ENCODE results near the gene CCNF.
"Not testable (repeated sequence)": the region's sequence is repeated elsewhere in the genome, so short reads cannot be mapped to it uniquely, and the experiment has no call there.

CCNF gene

DNA sequence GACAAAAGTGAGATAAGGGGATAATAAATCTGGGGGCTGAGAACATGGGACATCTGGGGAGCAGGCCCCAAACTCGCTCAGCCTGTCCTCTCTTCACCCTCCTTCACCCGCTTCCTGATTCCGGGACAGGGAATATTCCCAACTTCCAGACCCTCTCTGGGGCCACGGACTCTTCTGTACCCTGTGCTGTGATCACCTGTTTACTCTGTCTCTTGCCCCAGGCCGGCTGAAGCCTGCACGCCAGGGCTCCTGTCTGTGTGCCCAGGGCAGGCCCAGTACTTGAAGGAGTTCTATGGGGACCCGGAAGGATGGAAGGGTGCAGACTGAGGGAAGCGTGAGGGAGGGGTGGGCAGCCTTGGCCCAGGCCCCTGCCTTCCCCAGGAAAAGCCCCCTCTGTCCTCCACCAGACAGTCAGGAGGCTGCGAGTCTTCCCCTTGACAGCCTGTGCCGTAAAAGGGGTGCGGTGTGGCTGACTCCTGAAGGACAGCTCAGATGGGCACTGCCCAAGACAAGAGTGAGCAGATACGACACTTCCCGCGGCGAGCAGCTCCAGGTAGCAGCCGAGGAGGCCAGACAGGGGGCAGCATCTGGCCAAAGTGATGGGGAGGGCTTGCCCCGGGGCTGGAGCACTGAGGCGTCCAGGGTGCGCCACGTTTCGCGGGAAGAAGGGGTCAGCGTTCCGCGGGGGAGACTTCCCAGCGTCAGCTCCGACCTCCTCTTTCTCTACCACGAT, 1.0 kb upstream of the CCNF start:
- no peak for DNase-seq

DNA sequence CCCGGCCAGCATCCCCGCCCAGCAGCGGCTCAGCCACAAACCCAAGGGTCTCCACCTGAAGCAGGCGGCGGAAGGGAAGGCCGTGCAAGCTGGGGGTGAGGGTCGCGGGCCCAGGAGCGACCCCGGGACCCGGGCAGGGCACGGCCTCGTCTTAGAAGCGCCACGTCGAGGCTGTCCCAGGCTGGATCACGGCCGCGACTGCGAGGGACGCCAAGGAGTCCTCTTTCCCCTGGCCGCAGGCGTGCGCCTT, 538 bp upstream of the CCNF start:
- DNase-seq: no peak

DNA sequence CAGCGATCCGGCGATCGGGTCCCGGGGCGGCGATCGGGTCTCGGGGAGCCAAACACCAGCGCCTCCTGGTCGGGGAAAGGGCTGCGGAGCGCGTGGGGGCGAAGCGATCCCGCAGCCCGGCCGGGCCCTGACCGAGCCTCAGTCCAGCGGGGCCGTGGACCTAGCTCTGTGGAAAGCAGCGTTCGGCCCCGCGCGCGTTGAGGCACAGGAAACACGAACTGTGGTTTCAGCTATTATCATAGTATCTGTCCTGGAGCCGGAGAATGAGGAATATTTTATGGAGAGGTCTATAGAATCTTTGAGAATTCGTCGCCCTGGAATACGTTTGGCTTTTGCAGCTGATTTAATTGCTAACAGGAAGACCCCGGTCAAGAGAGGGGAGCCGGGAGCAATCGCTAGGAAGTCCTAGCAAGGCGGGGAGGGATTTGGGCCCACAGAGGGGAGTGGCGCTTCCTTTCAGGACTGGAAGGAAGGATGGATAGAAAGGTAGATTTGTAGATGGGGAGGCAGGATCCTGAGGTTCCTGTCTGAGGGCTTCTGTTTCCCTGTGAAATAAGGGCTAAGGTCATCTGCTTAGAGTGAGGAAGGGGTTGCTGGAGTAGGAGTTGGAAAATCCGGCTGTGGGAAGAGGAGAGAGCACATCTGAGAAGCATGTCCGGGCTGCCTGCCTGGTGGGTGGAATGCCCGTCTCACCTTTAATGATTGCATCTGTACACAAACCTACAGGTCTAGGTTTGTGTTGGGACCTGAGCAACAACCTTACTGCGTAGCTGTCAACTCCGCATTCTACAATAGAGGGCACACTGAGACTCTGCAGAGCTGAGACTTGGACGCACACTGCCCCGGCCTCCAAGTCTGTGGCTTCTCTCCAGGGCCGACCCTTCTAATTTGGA, 770 bp downstream of the CCNF start:
- peak; percentile 18 for DNase-seq

DNA sequence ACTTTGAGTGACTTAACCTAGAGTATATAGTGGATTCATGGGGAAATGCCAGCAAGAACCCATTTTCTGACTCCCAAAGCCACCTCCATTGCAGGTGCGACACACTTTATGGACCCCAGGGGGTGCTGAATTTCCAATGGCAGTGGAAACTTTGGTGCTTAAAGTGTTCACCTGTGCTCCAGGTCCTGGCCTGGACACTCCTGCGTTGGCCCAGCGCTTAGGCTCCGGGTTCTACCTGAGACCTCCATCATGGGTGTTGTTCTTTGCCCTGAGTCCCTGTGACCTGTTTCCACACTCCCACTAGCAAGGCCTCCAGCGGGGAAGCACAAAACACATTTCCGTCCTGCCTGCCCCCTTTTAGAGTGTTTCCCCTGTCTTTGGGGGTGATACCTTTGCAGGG, 3.0 kb downstream of the CCNF start:
- DNase-seq: no peak

DNA sequence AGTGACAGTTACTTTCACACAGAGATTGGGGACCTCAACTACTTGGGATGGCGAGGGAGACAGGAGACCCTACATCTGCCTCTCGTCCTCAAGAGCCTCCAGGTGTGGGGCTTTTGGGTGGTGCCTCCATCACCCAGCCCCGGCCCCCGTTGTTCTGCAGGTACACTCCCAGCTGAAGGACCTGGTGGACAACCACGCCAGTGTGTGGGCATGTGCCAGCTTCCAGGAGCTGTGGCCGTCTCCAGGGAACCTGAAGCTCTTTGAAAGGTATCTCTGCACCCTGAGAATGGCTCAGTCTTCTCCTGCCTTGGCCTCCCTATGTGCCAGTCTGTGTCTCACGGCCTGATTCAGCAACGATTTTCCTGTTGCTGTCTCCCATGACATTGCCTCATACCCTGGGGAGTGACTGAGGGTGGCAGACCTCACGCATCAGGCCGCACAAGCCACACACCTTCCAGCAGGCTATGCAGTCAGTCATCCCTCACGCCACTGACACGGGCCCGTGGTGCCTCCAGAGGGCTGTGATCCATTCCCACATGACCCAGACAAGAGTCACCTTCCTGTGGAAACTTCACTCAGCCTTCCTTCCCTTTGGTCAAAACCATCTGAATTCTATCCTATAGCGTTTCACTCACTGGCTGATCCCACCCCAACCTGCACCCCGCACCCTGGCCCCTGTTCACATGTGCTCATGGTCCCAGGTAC, 3.7 kb downstream of the CCNF start:
- DNase-seq: no peak

DNA sequence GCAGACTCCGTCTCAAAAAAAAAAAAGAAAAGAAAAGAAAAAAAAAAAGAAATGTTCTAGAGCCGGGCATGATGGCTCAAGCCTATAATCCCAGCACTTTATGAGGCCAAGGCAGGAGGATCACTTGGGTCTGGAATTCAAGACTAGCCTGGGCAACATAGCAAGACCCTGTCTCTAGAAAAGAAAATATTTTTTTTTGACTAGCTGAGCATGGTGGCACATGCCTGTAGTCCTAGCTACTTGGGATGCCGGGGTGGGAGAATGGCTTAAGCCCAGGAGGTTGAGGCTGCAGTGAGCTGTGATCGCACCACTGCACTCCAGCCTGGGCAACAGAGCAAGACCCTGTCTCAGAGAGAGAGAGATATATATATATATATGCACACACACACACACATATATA, 6.0 kb downstream of the CCNF start:
- DNase-seq: not testable (repeated sequence)

DNA sequence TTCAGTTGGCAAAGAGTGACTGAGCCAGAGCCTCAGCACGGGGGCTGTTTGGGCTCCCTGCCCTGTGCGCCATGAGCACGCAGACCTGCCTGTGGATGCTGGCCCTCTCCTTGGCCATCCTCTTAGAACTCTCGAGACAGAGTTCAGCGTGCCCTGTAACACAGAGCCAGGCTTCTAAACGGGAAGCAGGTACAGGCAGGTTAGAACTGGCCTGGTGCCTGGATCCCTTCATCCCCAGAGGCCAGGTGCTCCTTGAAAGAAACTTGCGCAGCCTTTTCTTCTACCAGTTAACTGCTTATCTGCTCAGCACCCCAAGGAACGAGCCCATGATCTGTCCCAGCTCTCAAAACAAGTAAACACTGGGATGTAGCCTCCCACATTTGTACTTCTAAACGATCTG, 6.9 kb downstream of the CCNF start:
- DNase-seq: no peak

DNA sequence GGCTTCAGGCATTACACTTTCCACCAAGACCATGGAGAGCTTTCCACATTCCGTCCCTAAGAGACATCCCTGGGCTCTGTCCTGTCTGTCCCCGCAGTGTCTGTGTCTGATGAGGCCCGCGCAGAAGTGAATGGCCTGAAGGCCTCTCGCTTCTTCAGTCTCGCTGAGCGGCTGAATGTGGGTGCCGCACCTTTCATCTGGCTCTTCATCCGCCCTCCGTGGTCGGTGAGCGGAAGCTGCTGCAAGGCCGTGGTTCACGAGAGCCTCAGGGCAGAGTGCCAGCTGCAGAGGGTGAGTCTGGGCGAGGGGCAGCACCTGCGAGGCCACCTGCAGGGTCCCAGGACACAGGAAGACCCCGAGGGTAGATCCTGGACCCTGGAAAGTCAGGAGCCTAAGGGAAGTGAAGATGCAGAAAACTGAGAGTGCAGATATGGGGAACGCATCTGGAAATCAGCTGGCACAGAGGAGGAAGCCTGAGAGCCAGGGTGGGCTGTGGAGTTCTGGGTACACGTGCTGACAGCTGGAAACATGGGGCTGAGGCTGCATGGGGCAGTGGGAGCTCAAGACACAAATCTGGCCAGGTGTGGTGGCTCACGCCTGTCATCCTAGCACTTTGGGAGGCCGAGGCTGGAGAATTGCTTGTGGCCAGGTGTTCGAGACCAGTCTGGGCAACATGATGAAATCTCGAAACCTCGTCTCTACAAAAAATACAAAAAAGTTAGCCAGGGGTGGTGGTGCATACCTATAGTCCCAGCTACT, 8.0 kb downstream of the CCNF start:
- DNase-seq: no peak

DNA sequence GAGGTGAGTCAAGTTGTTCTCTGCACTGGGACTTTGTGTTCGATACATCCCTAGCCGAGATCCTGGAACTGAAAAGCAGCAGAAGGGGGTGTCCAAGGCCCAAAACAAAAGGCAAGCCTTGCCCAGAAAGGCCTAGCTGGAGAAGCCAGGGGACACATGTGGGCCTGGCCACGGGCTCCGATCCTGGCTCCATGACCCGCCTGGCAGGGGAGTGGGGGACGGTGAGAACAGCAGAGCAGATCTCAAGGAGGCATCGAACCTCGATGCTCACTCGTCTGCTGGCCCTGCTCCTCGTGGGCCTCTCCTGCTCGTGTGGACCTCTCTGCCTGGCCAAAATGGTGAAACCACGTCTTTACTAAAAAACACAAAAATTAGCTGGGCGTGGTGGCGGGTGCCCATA, 8.9 kb downstream of the CCNF start:
- no peak for DNase-seq

DNA sequence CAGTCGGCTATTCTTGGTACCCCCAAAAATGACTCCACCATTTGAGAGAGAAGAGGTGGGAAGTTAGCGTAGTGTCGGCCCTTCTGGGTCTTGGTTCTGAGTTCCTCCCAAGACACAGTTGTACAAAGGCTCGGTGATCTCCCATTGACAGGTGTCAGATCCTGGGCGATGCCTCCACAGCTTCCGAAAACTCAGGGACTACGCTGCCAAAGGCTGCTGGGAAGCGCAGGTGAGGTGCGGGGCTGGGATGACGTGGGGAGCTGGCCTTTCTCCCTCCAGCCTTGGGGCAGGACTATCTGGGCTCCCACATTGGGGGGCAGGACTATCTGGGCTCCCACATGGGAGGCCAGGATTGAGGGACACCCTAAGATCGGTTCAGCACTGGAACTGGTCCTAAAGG, 10.4 kb downstream of the CCNF start:
- no peak for DNase-seq

DNA sequence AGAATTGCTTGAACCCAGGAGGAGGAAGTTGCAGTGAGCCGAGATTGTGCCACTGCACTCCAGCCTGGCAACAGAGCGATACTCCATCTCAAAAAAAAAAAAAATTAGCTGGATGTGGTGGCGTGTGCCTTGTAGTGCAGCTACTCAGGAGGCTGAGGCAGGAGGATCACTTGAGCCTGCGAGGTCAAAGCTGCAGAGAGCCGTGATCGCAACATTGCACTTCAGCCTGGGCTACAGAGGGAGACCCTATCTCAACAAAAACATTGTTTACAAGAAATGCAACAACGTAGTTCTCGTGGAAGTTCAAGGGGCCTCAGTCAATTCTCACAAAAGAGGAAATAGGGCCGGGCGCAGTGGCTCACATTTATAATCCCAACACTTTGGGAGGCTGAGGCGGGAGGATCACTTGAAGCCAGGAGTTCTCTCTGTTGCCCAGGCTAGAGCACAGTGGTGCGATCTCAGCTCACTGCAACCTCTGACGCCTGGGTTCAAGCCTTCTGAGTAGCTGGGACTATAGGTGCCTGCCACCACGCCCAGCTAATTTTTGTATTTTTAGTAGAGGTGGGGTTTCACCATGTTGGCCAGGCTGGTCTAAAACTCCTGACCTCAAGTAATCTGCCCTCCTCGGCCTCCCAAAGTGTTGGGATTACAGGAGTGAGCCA, 12.0 kb downstream of the CCNF start:
- not testable (repeated sequence) for DNase-seq

DNA sequence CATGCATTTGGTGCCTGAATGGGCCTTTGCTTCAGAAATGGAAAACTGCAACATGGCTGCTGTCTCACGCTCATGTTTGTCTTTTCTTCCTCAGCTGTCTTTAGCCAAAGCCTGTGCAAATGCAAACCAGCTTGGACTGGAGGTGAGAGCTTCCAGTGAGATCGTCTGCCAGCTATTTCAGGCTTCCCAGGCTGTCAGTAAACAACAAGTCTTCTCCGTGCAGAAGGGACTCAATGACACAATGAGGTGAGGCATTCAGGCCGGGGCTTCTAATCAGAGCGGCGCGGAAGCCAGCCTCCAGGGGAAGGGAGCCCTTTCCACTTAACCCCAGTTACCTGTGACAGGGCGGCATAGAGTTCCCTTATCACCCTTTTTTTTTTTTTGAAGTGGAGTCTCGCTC, 14.3 kb downstream of the CCNF start:
- no peak for DNase-seq

DNA sequence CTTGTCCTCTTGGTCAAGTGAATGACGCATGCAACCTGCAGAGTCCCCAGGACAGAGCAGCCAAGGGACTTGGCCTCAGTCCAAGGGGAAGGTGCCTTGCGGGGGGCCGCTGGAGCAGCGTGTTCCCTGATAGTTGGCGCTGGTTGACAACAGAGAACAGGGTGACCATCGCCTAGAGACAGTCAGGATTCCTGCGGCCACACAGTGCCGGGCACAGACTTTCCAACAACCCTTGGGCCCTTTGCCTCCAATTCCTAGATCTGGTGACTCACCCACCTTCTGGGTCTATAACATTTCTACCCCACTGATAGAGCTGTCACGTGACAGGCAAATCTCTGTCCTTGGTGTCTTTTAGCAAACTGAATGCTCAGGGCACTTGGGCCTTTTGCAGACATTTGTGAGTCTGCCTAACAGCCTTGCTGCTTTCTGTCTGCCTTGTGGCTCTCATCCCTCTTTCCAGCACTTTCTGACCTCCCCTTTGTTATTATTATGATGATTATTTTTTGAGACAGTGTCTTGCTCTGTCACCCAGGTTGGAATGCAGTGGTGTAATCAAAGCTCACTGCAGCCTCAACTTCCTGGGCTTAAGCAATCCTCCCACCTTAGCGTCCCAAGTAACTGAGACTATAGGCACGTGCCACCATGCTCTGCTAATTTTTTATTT, 18.8 kb downstream of the CCNF start:
- DNase-seq: no peak

DNA sequence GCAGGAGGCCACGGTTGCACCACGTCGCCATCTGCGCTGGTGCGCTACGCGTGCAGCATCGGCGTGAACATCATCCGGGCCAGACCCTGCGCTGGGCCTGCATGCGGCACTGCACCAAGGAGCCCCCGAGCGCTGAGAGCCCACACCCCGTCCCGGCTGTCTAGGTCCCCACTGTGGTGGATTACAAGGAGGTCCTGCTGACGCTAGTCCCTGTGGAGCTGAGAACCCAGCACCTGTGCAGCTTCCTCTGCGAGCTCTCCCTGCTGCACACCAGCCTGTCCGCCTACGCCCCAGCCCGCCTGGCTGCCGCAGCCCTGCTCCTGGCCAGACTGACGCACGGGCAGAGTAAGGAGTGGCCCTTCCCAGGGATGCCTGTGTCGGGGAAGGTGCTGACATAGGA, 19.9 kb downstream of the CCNF start:
- no peak for DNase-seq

DNA sequence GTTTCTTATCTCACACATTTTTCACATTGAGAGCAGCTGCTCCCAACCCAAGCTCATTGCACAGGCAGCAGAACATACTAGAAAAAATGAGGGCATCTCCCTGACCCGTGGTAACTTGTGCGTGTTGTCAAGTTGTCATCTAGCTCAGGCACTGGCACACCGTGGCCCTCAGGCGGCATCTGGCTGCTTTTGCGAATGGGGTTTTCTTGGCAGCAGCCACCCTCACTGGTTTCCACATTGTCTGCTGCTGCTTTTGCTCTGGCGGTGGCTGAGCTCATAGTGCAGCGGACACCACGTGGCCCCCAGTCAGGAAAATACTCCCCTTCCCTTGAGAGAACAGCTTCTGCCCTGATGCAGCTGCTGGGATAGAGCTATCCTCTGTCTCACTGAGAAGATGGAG, 21.3 kb downstream of the CCNF start:
- no peak for DNase-seq

DNA sequence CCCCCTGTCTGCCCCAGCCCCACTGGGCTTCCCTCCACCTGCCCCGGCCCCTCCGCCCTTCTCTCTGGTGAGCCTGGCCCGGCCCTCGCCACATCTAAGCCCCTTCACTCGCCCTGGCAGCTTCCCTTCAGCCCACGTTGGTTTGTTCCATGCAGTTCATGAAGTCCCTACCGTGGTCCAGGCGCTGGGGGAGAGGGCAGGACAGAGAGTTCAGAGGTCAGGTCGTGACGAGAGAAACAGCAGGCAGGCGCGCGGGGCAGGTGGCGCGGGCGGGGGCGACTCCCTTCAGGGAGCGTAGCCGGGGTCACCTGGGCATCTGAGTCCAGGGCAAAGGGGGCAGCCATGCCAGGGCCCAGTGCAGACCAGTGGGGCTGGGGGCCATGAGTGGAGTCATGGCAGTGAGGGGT, 21.7 kb downstream of the CCNF start:
- no peak for DNase-seq

DNA sequence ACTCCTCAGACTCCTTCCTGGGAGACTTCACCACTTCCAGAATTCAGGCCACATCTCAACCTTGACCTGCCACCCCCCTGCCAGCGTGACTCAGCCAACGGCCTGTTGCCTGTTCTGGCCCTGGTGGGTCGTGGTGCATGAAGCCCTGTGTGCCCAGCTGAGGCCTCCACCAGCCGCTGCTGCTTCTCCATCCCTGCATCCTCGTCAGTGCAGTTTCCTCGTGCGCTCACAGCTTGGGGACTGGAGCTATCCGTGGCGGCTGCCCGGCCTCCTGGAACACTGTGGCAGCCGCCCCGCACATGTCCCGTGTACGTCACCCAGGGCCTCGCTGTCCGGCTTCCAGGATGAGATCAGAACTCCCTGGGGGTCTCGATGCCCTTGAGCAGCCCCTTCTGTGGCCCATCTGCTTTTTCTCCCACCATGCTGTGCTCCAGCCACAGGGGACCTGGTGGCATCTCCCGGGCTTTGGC, 22.6 kb downstream of the CCNF start:
- no peak for DNase-seq

DNA sequence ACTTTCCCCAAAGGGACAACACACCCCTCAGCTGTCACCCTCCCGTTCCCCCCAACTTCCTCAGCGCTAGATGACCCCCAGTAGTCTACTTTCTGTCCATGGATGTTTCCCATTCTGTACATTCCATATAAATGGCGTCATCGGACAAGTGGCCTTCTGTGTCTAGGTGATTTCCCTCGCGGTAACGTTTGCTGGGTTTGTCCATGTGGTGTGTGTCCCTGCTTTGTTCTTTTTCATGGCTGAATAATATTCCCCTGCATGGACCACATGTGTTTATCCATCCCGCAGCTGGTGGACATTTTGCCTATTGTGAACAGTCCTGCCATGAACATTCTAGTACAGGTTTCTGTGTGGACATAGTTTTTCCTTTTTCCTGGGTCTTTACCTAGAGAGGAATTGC, 23.4 kb downstream of the CCNF start:
- no peak for DNase-seq

DNA sequence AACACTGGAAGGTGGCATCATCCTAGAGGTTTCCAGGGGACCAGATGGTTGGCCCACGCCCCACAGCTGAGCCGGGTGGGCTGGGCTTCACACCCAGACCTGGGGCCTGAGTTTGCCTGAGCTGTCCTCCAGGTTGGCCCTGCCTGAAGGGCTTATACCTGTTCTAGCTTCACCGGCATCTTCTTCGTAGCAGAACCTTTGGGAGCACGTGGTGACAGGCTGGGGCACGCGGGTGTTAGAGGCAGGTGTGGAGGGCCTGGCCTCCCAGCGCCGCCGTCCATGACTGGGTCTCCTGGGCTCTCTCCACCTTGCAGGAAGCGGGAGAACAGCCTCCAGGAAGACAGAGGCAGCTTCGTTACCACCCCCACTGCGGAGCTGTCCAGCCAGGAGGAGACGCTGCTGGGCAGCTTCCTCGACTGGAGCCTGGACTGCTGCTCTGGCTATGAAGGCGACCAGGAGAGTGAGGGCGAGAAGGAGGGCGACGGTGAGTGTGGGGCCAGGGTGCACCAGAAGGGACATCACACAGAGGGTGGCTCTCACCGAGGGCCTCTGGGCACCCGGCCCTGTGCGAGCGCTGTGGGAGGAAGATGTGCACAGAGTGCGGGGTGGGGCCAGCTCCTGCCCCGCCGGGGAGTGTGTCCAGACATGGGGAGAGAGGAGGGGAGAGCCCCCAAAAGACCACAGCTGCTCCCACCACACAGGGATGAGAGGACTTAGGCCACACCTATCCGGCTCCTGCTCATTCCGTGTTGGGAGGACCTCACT, 26.0 kb downstream of the CCNF start:
- DNase-seq: no peak

DNA sequence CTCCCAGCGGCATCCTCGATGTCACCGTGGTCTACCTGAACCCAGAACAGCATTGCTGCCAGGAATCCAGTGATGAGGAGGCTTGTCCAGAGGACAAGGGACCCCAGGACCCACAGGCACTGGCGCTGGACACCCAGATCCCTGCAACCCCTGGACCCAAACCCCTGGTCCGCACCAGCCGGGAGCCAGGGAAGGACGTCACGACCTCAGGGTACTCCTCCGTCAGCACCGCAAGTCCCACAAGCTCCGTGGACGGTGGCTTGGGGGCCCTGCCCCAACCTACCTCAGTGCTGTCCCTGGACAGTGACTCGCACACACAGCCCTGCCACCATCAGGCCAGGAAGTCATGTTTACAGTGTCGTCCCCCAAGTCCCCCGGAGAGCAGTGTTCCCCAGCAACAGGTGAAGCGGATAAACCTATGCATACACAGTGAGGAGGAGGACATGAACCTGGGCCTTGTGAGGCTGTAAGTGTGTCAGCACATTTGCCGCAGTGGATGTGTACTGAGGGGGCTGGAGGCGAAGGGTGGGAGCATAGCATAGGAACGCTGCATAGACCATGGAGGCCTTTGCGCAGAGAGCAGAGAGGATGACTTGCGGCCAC, 27.4 kb downstream of the CCNF start:
- no peak for DNase-seq

DNA sequence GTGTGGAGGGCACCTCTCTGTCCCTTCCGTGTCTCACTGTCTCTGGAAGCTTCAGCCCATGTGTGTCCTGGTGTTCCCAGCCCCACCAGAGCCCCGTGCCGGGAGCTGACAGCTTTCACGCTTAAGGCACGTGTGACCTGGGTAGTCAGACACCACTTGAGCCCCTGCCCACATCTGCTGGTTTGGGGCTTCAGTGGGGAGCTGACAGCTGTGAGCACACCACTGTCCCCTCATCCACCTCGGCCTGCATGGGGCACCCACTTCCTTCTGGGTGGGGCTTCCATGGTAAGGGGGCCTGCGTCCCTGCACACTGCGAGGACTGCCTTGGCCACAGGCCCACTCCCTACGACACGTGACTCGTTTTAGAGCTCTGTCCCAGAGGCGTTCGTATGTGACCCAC, 28.0 kb downstream of the CCNF start:
- DNase-seq: no peak

Measured in NCI-H526 treated with DMSO at 0.1 percent for 48 hours (cell line).